Subcutaneous adipose tissue (tissue), 4 donors: ENCODE measurements around the gene STAM2. TPM values are rescaled to one million over a fixed set of nuclear protein-coding genes. Genes with fewer than 3 reads are reported as not detected.

Source experiments
- total RNA-seq, 4 donors: library from RNA; depleted of rRNA; stranded (reverse); fragments of >200 nt; gene quantifications; one replicate each; pipeline ENCODE4 v1.1.0, GENCODE V29; 2016
- TF ChIP-seq, protein P1 (sequence below): fragments of 450-650 bp; IDR thresholded peaks from one replicate; pipeline ENCODE4 v1.5.1; 2016; ENCODE audit warnings: low read depth, mild to moderate bottlenecking, control low read depth, antibody characterized with exemption, moderate library complexity

STAM2 gene
- total RNA-seq, 4 donors from 2014 or later, result 33.5 to 39.4 (median 36.9) TPM

DNA sequence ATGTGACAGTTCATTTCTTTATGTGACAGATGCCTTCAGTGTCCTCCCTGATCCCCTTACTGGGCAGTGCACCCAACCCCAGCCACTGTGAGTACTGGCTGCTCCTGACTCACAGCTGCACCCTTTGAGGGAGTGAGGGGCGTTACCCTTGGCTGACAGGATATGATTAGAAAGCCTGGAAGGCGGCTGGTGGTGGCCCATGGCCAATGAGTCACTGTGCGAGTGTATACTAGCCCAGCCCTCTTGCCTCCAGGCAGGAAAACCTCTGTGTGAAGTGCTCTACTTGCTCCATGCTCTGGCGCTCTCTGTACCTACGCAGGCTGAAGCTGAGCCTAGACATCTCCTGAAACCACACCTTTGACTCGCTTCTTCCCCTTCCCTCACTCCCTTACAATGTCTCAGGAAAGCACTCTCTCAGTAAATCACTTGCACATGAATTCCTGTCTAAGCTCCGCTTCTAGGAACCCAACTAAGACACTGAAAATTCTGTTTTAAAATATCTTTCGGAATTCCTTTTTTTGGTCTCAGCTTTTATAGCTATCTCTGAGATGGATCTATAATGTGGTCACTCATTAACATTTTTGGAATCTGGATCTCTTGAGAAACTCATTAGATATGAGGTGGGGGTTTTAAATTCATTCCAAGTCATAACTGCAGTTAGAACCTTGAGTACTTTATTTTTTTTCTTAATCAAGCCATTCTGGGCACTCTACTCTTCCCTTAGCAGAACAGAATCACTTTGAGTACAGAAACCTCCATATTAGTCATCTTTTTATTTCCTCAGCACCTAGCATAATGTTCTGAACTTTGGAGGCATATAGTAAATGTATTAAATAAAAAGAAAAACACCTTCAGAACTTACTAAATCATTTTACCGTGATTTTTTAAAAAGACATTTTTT is 25.3 kb upstream of the STAM2 start:
- TF ChIP-seq, protein P1, sequence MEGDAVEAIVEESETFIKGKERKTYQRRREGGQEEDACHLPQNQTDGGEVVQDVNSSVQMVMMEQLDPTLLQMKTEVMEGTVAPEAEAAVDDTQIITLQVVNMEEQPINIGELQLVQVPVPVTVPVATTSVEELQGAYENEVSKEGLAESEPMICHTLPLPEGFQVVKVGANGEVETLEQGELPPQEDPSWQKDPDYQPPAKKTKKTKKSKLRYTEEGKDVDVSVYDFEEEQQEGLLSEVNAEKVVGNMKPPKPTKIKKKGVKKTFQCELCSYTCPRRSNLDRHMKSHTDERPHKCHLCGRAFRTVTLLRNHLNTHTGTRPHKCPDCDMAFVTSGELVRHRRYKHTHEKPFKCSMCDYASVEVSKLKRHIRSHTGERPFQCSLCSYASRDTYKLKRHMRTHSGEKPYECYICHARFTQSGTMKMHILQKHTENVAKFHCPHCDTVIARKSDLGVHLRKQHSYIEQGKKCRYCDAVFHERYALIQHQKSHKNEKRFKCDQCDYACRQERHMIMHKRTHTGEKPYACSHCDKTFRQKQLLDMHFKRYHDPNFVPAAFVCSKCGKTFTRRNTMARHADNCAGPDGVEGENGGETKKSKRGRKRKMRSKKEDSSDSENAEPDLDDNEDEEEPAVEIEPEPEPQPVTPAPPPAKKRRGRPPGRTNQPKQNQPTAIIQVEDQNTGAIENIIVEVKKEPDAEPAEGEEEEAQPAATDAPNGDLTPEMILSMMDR, result no peak

DNA sequence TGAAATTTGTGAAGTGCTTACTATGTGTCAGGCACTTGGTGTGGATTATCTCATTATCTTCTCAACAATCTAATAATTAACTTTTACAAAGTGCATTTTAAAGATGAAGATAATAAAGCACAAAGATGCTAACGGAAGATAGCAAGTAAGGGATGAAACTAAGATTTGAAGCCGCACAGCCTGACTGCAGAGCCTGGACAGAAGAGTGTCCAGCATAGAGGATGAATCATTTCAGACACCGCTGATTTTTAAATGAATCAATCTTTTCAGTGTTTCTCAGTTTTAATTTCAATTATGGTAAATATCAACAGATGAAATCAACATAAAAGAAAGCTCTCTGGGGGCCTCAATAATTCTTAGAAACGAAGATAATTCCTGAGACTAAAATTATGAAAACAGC is 24.5 kb upstream of the STAM2 start:
- TF ChIP-seq, protein P1, result no peak

DNA sequence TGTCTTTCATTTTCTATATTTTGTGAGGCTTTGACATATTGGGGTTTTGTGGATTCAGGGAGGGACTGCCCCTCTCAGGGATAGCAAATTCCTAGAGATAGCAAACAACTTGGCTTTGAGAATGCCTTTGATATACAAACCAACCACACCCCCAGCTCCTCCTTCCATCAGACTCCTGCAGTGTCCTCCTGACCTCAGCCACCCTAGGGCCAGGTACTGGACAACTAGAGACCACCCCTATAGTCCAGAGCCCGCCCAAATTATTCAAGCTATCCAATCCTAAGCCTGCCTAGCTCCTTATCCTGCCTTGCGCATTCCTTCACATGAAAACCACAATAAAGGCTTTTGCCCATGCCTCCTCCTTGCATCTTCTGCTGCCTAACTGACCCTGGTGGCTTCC is 22.9 kb upstream of the STAM2 start:
- TF ChIP-seq, protein P1, result no peak

DNA sequence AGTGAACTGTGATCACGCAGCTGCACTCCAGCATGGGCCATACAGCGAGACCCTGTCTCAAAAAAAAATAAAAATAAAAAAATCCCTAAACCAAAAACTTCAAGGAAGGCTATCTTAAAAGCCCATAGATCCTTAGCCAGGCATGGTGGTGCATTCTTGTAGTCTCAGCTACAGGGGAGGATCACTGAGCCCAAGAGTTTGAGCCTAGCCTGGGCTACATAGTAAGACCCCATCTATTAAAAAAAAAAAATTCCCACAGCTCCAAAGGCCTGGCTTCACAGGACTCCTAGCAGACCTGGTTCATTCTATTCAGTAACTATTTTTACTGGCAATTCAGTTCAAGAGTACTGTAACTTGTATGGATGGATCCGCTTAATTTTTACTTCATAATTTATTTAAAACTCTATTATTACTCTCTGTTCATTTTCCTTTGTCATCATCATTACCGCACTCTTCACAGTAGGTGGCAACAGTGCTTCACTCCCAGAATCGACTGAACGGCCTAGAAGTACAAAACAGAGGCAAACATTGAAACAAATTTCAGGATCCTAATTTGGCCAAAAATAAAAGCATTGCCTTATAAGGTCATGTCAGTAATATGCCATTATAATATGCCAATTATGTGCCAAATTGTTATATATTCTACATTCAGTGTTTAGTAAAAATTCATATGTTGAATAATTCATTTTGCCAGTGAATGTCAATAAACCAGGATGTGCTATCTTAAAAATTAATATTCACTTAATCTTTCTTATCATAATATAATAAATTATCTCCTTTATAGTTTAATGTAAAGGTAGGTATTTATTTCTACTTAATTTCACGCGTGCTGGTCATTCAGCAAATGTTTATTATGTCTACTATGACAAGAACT is 14.3 kb upstream of the STAM2 start:
- TF ChIP-seq, protein P1, result no peak

DNA sequence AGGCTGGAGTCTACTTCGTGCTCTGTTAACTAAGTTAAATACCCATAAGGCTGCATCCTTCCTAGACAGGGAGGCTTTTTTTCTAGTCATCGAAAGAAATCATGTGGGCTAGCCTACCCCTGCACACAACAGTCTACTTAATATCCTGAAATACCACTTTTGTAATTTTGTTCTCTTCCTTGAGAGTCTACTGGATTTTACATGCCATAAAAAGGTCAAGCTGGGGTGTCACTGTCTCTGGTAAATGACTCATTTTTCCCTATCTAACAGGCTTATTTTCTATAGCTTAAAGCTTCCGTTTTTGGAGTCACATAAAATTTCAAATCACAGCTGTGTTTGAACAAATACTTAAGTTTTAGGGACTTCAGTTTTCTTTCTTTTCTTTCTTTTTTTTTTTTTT is 10.7 kb upstream of the STAM2 start:
- TF ChIP-seq, protein P1, result no peak

DNA sequence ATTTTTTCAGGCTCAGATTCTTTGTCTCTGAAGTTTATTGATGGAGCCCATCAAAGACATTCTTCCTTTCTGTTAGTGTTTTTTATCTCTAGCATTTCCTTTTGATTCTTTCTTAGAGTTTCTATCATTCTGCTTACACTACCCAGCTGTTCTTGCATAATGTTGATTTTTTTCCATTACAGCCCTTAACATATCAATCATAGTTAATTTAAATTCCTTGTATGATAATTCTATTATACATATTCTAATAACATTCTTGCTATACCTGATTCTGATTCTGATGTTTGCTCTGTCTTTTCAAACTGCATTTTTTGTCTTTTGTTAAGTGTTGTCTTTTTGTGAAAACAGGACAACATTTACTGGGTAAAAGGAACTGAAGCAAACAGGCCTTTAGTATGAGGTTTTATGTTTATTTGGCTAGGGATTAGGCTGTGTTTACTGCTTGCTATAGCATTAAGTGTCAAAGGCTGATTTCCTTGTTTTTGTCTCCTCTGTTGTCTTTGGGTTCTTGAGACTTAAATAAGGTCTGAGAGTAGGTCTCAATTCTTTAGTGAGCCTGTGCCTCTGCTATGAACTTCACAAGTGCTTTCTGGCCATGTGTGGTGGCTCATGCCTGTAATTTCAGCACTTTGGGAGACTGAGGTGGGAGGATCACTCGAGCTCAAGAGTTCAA is 8.0 kb upstream of the STAM2 start:
- TF ChIP-seq, protein P1, result no peak
